ENCODE measurements around the gene TPBGL.

The TPBGL gene

DNA sequence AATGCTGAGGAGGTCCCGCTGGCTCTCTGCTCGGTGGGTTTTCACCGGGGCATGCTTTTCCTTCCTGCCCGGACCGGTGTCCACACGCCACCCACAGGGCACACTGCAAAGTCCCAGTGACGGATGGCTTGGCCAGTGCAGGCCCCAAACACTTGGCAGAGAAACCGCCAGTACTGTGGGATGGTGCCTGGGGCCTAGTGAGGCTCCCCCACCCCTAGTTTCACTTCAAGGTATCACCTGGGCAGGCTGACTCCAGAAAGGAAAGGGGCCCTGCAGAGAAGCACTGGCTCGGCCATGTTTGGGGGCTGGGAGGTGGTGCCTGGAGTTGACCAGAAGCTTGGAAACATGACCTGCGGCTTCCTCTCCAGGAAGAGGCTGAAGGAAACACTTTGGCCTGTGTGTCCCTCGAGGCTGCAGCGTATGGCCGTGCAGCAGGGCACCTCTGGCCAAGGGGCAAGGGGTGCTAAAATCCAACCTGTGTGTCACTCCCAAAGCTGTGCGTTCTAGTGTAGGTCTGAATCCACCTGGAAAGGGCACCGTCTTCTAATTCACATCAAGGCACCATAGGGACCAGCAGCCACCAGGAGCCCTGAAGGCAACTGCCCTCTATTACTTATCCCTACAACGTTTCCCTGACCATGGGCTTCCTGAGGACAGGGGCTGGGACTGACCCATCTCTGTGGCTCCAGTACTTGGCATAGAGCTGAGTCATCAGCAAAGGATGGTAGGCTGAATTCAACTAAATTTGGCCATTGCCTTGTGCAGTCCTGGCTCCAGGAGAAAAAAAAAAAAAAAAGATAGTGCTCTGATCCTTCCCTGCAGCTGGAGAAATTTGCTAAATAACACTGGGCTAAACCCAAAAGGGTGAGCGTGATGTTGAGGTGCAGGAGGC lies 22.6 kb downstream of the TPBGL start:
- TF ChIP-seq, protein P1, sequence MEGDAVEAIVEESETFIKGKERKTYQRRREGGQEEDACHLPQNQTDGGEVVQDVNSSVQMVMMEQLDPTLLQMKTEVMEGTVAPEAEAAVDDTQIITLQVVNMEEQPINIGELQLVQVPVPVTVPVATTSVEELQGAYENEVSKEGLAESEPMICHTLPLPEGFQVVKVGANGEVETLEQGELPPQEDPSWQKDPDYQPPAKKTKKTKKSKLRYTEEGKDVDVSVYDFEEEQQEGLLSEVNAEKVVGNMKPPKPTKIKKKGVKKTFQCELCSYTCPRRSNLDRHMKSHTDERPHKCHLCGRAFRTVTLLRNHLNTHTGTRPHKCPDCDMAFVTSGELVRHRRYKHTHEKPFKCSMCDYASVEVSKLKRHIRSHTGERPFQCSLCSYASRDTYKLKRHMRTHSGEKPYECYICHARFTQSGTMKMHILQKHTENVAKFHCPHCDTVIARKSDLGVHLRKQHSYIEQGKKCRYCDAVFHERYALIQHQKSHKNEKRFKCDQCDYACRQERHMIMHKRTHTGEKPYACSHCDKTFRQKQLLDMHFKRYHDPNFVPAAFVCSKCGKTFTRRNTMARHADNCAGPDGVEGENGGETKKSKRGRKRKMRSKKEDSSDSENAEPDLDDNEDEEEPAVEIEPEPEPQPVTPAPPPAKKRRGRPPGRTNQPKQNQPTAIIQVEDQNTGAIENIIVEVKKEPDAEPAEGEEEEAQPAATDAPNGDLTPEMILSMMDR (IDR thresholded peaks at IDR 0.05; ENCODE audit: low read depth, low read length): no peak
- no peak for DNase-seq (ENCODE audit: extremely low read depth, low read depth)

DNA sequence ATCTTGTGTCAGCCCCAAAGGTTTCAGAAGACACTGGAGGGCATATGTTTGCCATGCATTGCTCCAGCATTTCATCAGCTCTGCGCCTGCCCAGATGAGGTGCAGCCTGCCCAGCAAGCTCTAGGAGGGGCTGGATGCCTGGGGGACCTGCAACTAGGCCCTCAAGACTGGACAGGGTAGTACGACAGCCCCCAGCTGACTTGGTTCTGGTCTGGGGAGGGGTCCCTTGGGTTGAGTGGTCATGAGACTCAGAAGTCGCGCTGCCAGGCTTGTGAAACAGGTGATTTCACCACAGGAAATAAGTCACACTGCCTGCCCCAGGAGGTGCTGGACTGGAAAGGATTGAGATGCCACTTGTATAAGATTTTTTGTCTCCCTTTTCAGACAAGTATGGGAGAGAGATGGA lies 23.4 kb downstream of the TPBGL start:
- TF ChIP-seq, protein P1 (IDR thresholded peaks at IDR 0.05; ENCODE audit: low read depth, low read length): no peak
- no peak for DNase-seq (ENCODE audit: extremely low read depth, low read depth)

DNA sequence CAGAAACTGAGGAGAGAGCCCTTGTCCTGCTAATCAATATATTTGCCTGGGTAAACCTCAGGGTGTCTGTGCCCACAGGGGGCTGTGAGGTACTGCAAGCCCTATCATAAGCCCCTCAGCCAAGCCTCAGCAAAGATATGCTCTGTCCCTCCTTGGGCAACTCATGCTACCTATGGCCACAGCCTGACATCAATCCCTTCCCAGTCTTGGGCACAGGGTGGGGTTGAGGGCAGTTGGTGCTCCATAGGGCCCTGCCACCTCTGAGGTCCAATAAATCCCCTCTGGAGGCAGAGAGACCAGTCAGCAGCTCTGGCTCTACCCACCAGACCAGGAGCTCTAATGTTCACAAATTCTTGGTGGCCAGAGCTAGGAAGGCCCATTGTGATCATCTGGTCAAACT lies 23.8 kb downstream of the TPBGL start:
- no peak for DNase-seq (ENCODE audit: extremely low read depth, low read depth)
- TF ChIP-seq, protein P1 (IDR thresholded peaks at IDR 0.05; ENCODE audit: low read depth, low read length): no peak

DNA sequence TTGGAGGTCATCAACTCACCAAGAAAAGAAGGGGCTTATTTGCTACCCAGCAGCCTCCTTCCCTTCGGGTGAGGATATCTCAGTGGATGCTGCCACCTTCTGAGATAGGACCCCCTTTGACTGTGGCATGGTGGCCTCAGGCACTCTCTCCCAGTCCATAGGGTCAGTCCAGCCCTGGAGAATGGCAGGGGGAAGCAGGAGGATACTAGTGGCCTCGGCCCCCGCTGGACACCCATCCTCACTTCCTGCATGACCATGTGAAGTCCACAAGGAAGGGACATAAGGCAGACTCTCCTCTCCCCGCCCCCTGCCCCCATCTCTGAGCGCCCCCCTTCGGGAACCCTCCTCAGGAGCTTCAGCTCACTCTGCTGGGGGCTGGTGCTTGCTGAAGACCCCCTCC lies 24.4 kb downstream of the TPBGL start:
- DNase-seq (ENCODE audit: extremely low read depth, low read depth): no peak
- TF ChIP-seq, protein P1 (IDR thresholded peaks at IDR 0.05; ENCODE audit: low read depth, low read length): no peak

DNA sequence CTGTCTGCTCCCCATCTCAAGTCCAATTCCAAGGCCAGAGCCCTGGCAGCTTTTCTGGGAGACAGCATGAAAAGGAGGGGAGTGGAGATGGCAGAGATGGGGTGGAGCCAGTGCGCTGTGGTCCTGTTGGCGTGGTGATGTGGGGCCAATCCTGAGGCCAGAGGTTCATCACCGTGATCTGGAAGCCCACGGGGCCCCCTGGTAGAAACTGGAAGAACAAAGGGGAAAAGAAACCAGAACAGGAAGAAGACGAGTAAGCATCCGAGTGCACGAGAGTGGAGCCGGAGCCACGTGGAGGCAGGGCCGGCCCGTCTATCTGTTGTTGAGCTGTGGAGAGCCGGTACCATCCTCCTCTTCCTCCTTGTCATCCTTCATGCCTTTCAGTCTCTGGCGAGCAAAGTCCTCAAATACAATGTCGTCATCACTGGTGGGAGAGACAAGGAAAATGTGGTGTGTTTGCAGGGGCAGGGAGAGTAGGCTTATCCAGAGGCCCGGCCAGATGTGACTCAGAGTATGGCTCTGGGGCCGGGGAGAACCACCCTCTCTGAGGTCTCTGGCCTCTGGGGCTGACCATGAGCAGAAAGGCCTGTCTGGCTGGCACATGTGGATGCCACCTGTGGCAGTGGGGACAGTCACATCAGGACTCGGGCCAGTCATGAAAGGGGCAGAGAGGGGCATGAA lies 25.4 kb downstream of the TPBGL start:
- no peak for DNase-seq (ENCODE audit: extremely low read depth, low read depth)
- TF ChIP-seq, protein P1 (IDR thresholded peaks at IDR 0.05; ENCODE audit: low read depth, low read length): no peak

DNA sequence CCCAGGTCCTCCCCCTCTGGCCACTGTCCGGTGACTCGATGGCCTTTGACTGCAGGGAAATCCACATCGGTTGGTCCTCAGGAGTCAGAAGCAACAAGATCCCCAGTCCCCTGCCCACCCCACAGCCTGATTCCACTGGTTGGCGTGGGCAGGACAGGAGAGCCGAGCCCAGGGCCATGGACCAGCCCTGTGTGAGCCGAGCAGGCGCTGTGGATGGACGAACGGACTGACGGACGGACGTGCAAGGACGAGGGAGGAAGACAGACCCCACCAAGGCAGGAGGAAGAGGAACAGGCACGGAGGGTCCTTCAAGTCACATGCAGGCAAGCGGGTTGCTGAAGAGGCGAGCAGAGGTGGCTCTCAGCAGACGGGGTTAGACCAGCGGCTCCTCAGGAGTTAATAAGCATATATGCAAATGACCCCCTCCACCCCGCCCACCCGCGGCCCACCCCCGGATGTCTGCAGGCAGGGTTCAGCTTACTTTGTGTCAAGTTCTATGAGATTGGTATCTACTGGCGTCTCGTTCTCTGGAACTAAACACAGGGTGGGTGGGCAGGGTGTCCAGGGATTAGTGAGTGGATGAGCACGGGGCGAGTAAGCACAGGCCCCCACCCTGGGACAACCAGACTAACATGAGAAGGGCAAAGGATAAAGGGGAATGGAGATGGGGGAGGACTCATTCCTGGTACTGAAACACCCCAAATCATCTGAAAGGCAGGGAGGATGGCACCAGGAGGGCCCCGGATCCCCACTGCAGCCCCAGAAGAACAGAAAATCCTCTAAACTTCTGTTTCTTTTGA lies 26.8 kb downstream of the TPBGL start:
- no peak for DNase-seq (ENCODE audit: extremely low read depth, low read depth)
- TF ChIP-seq, protein P1 (IDR thresholded peaks at IDR 0.05; ENCODE audit: low read depth, low read length): no peak
